ENCODE results near the gene SLC9A9.

GRCh38 chr3:143430568-143430967 is 417.7 kb downstream of the SLC9A9 start:
- TF ChIP-seq POLR2A (IDR thresholded peaks at IDR 0.05; ENCODE audit: extremely low read depth, insufficient read length), result no peak
- TF ChIP-seq CTCF (IDR thresholded peaks at IDR 0.05; ENCODE audit: low read depth, low read length), result no peak

All from NB4 (cell line).